ENCODE measurements around the gene CALCOCO1. TPM values are rescaled to one million over a fixed set of nuclear protein-coding genes. Genes with fewer than 3 reads are reported as not detected.

Gene CALCOCO1
- total and polyA plus RNA-seq, 9 donors, result 52.2 to 202 (median 142) TPM

DNA sequence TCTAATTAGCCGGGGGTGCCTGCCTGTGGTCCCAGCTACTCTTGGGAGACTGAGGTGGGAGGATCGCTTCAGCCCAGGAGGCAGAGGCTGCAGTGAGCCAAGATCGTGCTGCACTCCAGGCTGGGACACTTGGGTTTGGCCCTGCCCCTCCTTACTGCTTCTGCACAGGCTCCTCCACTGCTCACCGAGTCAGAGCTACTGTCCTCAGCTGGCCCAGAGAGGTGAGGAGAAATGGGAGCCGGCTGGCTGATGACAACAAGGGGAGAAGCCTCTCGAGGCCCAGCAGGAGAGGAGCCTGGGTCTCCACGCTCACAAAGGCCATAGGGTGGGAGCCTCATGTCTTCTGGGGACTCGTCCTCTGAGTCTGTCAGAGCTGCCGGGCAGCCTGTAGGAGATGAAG, 13.7 kb downstream of the CALCOCO1 start:
- TF ChIP-seq EP300 (IDR thresholded peaks at IDR 0.05) (no peak), POLR2A (IDR thresholded peaks at IDR 0.05) (no peak)
- TF ChIP-seq, protein P1, sequence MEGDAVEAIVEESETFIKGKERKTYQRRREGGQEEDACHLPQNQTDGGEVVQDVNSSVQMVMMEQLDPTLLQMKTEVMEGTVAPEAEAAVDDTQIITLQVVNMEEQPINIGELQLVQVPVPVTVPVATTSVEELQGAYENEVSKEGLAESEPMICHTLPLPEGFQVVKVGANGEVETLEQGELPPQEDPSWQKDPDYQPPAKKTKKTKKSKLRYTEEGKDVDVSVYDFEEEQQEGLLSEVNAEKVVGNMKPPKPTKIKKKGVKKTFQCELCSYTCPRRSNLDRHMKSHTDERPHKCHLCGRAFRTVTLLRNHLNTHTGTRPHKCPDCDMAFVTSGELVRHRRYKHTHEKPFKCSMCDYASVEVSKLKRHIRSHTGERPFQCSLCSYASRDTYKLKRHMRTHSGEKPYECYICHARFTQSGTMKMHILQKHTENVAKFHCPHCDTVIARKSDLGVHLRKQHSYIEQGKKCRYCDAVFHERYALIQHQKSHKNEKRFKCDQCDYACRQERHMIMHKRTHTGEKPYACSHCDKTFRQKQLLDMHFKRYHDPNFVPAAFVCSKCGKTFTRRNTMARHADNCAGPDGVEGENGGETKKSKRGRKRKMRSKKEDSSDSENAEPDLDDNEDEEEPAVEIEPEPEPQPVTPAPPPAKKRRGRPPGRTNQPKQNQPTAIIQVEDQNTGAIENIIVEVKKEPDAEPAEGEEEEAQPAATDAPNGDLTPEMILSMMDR (IDR thresholded peaks at IDR 0.05), result no peak
- Histone ChIP-seq H3K4me3 (no peak overlapping the region), H3K9me3 (no peaks in the 10 kb centered on the region), H3K27ac (no peak overlapping the region), H3K4me1 (ENCODE audit: insufficient read depth) (no peaks in the 10 kb centered on the region), H3K27me3 (no peaks in the 10 kb centered on the region), H3K36me3 (no peaks in the 10 kb centered on the region)
- WGBS, 3 donors, result 74 to 75% (median 75%) methylated on average over 9 of the region's 9 CpGs
- no peak for DNase-seq
- intact Hi-C loops (cut with DNase I), result no loop called here

DNA sequence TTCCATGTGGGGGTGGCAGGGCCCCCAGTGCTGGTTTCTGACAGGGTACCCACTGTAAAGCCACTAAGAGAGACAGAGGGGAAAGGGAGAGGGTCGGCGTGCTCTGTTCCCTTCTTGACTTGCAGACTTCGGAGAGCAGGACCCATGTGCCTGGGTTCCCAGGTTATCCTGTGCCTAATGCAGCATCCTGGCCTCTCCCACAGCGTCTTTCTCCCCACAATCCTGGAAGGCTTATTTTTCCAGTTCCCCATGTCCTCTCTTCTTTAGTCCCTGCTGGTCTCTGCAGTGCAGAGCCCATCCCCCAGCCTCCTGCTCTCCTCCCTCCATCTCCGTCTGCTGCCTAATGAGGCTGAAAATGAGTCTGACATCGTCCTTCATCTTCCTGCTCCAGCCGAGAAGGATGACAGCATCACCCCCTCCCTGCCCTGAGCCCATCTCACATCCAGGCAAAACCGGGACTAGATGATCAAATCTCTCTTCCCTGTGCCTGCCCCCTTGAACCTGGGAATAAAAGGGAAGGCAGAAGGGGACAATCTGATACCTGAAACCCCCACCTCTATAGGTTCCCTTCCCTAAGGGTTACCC, 15.1 kb downstream of the CALCOCO1 start:
- Histone ChIP-seq H3K4me3 (no peak overlapping the region), H3K36me3 (no peaks in the 10 kb centered on the region), H3K9me3 (no peaks in the 10 kb centered on the region), H3K27me3 (no peaks in the 10 kb centered on the region), H3K4me1 (ENCODE audit: insufficient read depth) (no peaks in the 10 kb centered on the region), H3K27ac (no peak overlapping the region)
- no peak for DNase-seq
- intact Hi-C loops (cut with DNase I), result no loop called here
- 64 to 70% (median 69%) methylated on average over 8 of the region's 8 CpGs for WGBS, 3 donors
- TF ChIP-seq EP300 (IDR thresholded peaks at IDR 0.05) (no peak), POLR2A (IDR thresholded peaks at IDR 0.05) (no peak)
- TF ChIP-seq, protein P1 (IDR thresholded peaks at IDR 0.05), result no peak

DNA sequence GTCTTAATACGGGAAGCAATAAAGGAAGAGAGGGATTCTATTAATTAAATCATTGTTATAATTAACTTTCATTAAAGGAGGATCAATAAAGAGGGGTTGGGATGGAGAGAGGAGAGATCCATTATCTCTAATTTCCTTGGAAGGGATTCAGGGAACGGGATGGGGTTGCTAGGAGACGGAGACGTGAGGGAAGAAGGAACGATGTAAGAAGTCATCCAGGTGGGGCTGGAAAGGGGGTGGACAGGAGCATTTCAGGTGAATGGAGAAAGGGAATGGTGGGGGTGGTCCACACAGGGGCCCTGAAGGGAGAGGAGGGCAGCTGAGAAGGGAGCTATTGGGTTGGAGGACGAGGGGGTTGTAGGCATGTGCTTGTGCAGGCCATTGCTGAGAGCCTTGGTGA, 17.2 kb downstream of the CALCOCO1 start:
- Histone ChIP-seq H3K27ac (no peak overlapping the region), H3K27me3 (no peaks in the 10 kb centered on the region), H3K36me3 (no peaks in the 10 kb centered on the region), H3K4me1 (ENCODE audit: insufficient read depth) (no peaks in the 10 kb centered on the region), H3K4me3 (no peak overlapping the region), H3K9me3 (no peaks in the 10 kb centered on the region)
- WGBS, 3 donors, result 18 to 23% (median 20%) methylated on average over 6 of the region's 6 CpGs
- intact Hi-C loops (cut with DNase I), result no loop called here
- TF ChIP-seq EP300 (IDR thresholded peaks at IDR 0.05) (no peak), POLR2A (IDR thresholded peaks at IDR 0.05) (no peak)
- TF ChIP-seq, protein P1 (IDR thresholded peaks at IDR 0.05), result no peak
- no peak for DNase-seq

DNA sequence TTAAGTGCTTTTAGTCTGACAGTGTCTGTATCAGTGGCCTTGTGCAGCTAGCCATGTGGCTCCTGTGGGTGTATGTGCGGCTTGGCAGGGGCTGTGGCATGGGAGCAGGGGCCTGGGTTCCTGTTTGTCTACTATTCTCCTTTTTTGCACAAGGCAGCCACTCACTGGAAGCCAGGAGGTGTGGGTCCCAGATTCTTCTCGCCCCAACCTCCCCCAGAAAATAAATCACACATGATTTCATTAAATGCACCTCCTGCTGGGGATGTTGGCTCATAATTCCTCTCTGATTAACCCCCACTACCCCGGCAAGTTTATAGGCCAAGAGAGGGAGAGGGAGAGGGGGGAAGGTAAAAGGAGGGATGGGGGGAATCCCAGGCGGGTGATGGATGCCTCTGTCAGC, 17.6 kb downstream of the CALCOCO1 start:
- Histone ChIP-seq H3K4me3 (no peak overlapping the region), H3K27ac (no peak overlapping the region), H3K4me1 (ENCODE audit: insufficient read depth) (no peaks in the 10 kb centered on the region), H3K9me3 (no peaks in the 10 kb centered on the region), H3K27me3 (no peaks in the 10 kb centered on the region), H3K36me3 (no peaks in the 10 kb centered on the region)
- intact Hi-C loops (cut with DNase I), result loop anchor here in 1 of 4 donors (10.0 kb wide), 1 partner anchor 505 kb away; no protein-coding TSS in a partner anchor
- TF ChIP-seq POLR2A (IDR thresholded peaks at IDR 0.05), result no peak
- TF ChIP-seq, protein P1 (IDR thresholded peaks at IDR 0.05), result no peak
- no peak for TF ChIP-seq EP300 (IDR thresholded peaks at IDR 0.05)
- WGBS, 3 donors, result 10 to 13% (median 12%) methylated on average over 4 of the region's 4 CpGs
- DNase-seq, result no peak
